T-cell (primary cell): ENCODE measurements around the gene MIPOL1. TPM values are rescaled to one million over a fixed set of nuclear protein-coding genes. Genes with fewer than 3 reads are reported as not detected.
"Not testable (repeated sequence)": the region's sequence is repeated elsewhere in the genome, so short reads cannot be mapped to it uniquely, and the experiment has no call there.

Experiments
- ATAC-seq, 4 experiments: fragments of 200-7000 bp in 3 of 4; fragments of 150-1000 bp in 1 of 4; cut with Tn5 transposase; replicated peaks in 1 of 4; 1 replicate in 3 of 4; 2 replicates in 1 of 4; pipeline ENCODE4 v1.10.0; 2021; ENCODE audit warnings: moderate library complexity in 3 of 4, mild to moderate bottlenecking in 2 of 4, moderate number of reproducible peaks in 1 of 4
- CTCF ChIA-PET, 2 donors: fragments of 300-600 bp; sonication (Branson Sonifier 250); formaldehyde crosslinking; loops; one replicate each; lab custom pipeline; 2022; ENCODE audit warnings: antibody characterized with exemption in 2 of 2; lab: Charles Lee
- POLR2A ChIA-PET, 2 donors: fragments of 300-600 bp; sonication (Branson Sonifier 250); formaldehyde crosslinking; loops; one replicate each; lab custom pipeline; 2022; ENCODE audit warnings: antibody characterized with exemption in 2 of 2; lab: Charles Lee
- DNase-seq, 35 experiments: peaks; one replicate each; pipeline versions ENCODE4 v3.0.0 to v3.0.0-alpha.2; 2013 to 2023
- H3K27ac ChIP-seq: one replicate; pipeline ENCODE4 v1.5.1; 2013; ENCODE audit warnings: low read length
- H3K27me3 ChIP-seq, 2 experiments: replicated peaks in 1 of 2; 1 replicate in 1 of 2; 2 replicates in 1 of 2; pipeline versions ENCODE4 v1.6.1 to v1.7.0; 2013; ENCODE audit warnings: low read length in 1 of 2, mixed read lengths in 1 of 2; ENCODE audit not compliant: control insufficient read depth in 2 of 2, insufficient read depth in 2 of 2; ENCODE audit errors: extremely low read depth in 1 of 2
- H3K36me3 ChIP-seq, 2 donors: 1 replicate in 1 of 2; 2 replicates in 1 of 2; pipeline versions ENCODE4 v1.6.1 to v1.7.0; 2013; ENCODE audit warnings: low read length in 1 of 2; ENCODE audit not compliant: control insufficient read depth in 2 of 2, insufficient read depth in 1 of 2; ENCODE audit errors: extremely low read depth in 1 of 2
- H3K4me1 ChIP-seq, 2 experiments: 1 replicate in 1 of 2; 2 replicates in 1 of 2; pipeline versions ENCODE4 v1.6.1 to v1.7.0; 2013; ENCODE audit warnings: low read length in 2 of 2, mixed read lengths in 1 of 2; ENCODE audit not compliant: insufficient read depth in 2 of 2, control insufficient read depth in 1 of 2; ENCODE audit errors: extremely low read depth in 1 of 2
- H3K4me3 ChIP-seq, 2 donors: 1 replicate in 1 of 2; 2 replicates in 1 of 2; pipeline versions ENCODE4 v1.5.1 to v1.7.0; 2013; ENCODE audit warnings: mild to moderate bottlenecking in 2 of 2, low read length in 1 of 2, moderate library complexity in 1 of 2; ENCODE audit not compliant: control insufficient read depth in 1 of 2; ENCODE audit errors: extremely low read depth in 1 of 2
- H3K9me3 ChIP-seq: 2 replicates; pipeline ENCODE4 v1.7.0; 2013
- H3K27ac Mint-ChIP-seq, 2 donors: one replicate each; pipeline ENCODE4 v1.8.0; 2020 to 2021; ENCODE audit warnings: mild to moderate bottlenecking in 2 of 2, mixed read lengths in 2 of 2
- H3K27me3 Mint-ChIP-seq, 2 donors: one replicate each; pipeline ENCODE4 v1.8.0; 2021 to 2022; ENCODE audit warnings: mixed read lengths in 2 of 2
- H3K36me3 Mint-ChIP-seq: one replicate; pipeline ENCODE4 v1.8.0; 2021; ENCODE audit warnings: mixed read lengths
- H3K4me1 Mint-ChIP-seq, 3 donors: one replicate each; pipeline ENCODE4 v1.8.0; 2020 to 2022; ENCODE audit warnings: mixed read lengths in 3 of 3, mild to moderate bottlenecking in 1 of 3
- H3K4me3 Mint-ChIP-seq, 3 donors: one replicate each; pipeline ENCODE4 v1.8.0; 2020 to 2022; ENCODE audit warnings: mild to moderate bottlenecking in 3 of 3, mixed read lengths in 3 of 3, moderate library complexity in 3 of 3
- H3K9me3 Mint-ChIP-seq, 3 donors: one replicate each; pipeline ENCODE4 v1.8.0; 2020 to 2022; ENCODE audit warnings: mixed read lengths in 3 of 3
- WGBS: methylation state at CpG from one replicate; pipeline ENCODE4 v1.1.5; 2013; ENCODE audit warnings: missing lambda C conversion rate; ENCODE audit not compliant: insufficient coverage; 5-methylcytosine and 5-hydroxymethylcytosine counted together
- total RNA-seq, 35 experiments: library from RNA in 6 of 35; stranded (reverse) in 6 of 35; fragments of 120-200 nt in 1 of 35; gene quantifications; one replicate each; pipeline versions ENCODE4 v1.2.1 to v1.2.4 and lab custom pipeline; 2013 to 2026

The MIPOL1 gene
- total RNA-seq (under 1 TPM in 4 of 5 donors, not detected in 1; 0.20 to 0.49 (median 0.29) TPM), total RNA-seq (lab: John Stamatoyannopoulos, UW) (0 to 0.61 (median 0.20) reads per million in 29 experiments)
- 0.48 TPM for total RNA-seq (2013)

GRCh38 chr14:37197421-37198272 is at the start of gene MIPOL1:
Gene MIPOL1, plus strand, starts transcription at chr14:37197937. Its CDS starts 49,952 bp downstream, at chr14:37247889.
- H3K27me3 ChIP-seq, result peaks cover 0 to 4% of the 10 kb centered on the region in 2 experiments
- no peaks in the 10 kb centered on the region for H3K9me3 ChIP-seq
- POLR2A ChIA-PET, result no interaction called here
- ATAC-seq, result peak in 3 of 4 experiments; percentile 37 to 44 (median 43)
- Mint-ChIP-seq H3K27ac (no peak within 1 kb of the TSS), H3K4me3 (peak within 1 kb of the TSS; percentile 52 to 71 (median 53)), H3K36me3 (no peaks in the 10 kb centered on the region), H3K4me1 (peaks cover 11 to 15% (median 15%) of the 10 kb centered on the region in 3 donors), H3K27me3 (peaks cover 16 to 17% of the 10 kb centered on the region in 2 donors), H3K9me3 (peaks cover 0 to 6% (median 0%) of the 10 kb centered on the region in 3 donors)
- 10% methylated on average over 66 of the region's 70 CpGs for WGBS
- CTCF ChIA-PET, result no interaction called here
- no peaks in the 10 kb centered on the region for H3K36me3 ChIP-seq
- peaks cover 0 to 3% of the 10 kb centered on the region in 2 experiments for H3K4me1 ChIP-seq
- DNase-seq, result peak in 2 of 35 experiments; percentile 2
- peak within 1 kb of the TSS in 1 of 2 donors; percentile 67 for H3K4me3 ChIP-seq
- H3K27ac ChIP-seq, result no peak within 1 kb of the TSS

GRCh38 chr14:37150414-37150813 is 47.3 kb upstream of the MIPOL1 start:
- Histone ChIP-seq H3K4me1 (no peaks in the 10 kb centered on the region), H3K9me3 (no peaks in the 10 kb centered on the region), H3K4me3 (no peak overlapping the region), H3K36me3 (no peaks in the 10 kb centered on the region), H3K27me3 (no peaks in the 10 kb centered on the region), H3K27ac (no peak overlapping the region)
- no peaks in the 10 kb centered on the region for H3K27me3 Mint-ChIP-seq
- DNase-seq (no peak), ATAC-seq (no peak)
- H3K9me3 Mint-ChIP-seq, result peaks cover 8 to 13% (median 10%) of the 10 kb centered on the region in 3 donors
- POLR2A ChIA-PET, result no interaction called here
- no peaks in the 10 kb centered on the region for H3K4me1 Mint-ChIP-seq
- WGBS, result no CpG with 5 or more reads among the region's 3 CpGs
- CTCF ChIA-PET, result interaction anchor here in 1 of 2 donors (0.5 kb wide), 1 partner anchor 856 kb away, joined by 3 read pairs; no protein-coding TSS in a partner anchor
- no peak overlapping the region for H3K4me3 Mint-ChIP-seq
- no peaks in the 10 kb centered on the region for H3K36me3 Mint-ChIP-seq
- no peak overlapping the region for H3K27ac Mint-ChIP-seq

GRCh38 chr14:37153005-37153404 is 44.7 kb upstream of the MIPOL1 start:
- Mint-ChIP-seq H3K27ac (no peak overlapping the region), H3K4me3 (no peak overlapping the region), H3K36me3 (no peaks in the 10 kb centered on the region), H3K27me3 (no peaks in the 10 kb centered on the region), H3K9me3 (peaks cover 11 to 18% (median 12%) of the 10 kb centered on the region in 3 donors), H3K4me1 (no peaks in the 10 kb centered on the region)
- ChIA-PET CTCF (no interaction called here), POLR2A (no interaction called here)
- Histone ChIP-seq H3K9me3 (no peaks in the 10 kb centered on the region), H3K27me3 (no peaks in the 10 kb centered on the region), H3K4me1 (no peaks in the 10 kb centered on the region), H3K4me3 (no peak overlapping the region), H3K36me3 (no peaks in the 10 kb centered on the region), H3K27ac (no peak overlapping the region)
- DNase-seq (no peak), ATAC-seq (no peak)
- WGBS, result no CpG with 5 or more reads among the region's 1 CpG

- Mint-ChIP-seq H3K27ac (no peak overlapping the region), H3K36me3 (no peaks in the 10 kb centered on the region), H3K9me3 (peaks cover 11 to 18% (median 13%) of the 10 kb centered on the region in 3 donors), H3K4me3 (no peak overlapping the region), H3K4me1 (no peaks in the 10 kb centered on the region), H3K27me3 (no peaks in the 10 kb centered on the region)
- Histone ChIP-seq H3K4me1 (no peaks in the 10 kb centered on the region), H3K27me3 (no peaks in the 10 kb centered on the region), H3K9me3 (no peaks in the 10 kb centered on the region), H3K36me3 (no peaks in the 10 kb centered on the region), H3K4me3 (no peak overlapping the region), H3K27ac (no peak overlapping the region)
- 64% methylated on average over 5 of the region's 5 CpGs for WGBS
- POLR2A ChIA-PET, result no interaction called here
- ATAC-seq, result no peak
- DNase-seq, result no peak
- CTCF ChIA-PET, result no interaction called here
Observed at GRCh38 chr14:37153483-37153882, 44.3 kb upstream of the MIPOL1 start.

- Mint-ChIP-seq H3K4me1 (no peaks in the 10 kb centered on the region), H3K9me3 (peaks cover 16 to 35% (median 24%) of the 10 kb centered on the region in 3 donors), H3K36me3 (no peaks in the 10 kb centered on the region), H3K4me3 (no peak overlapping the region), H3K27me3 (no peaks in the 10 kb centered on the region), H3K27ac (no peak overlapping the region)
- Histone ChIP-seq H3K27ac (no peak overlapping the region), H3K4me1 (no peaks in the 10 kb centered on the region), H3K36me3 (no peaks in the 10 kb centered on the region), H3K9me3 (no peaks in the 10 kb centered on the region), H3K4me3 (no peak overlapping the region), H3K27me3 (no peaks in the 10 kb centered on the region)
- no peak for DNase-seq
- ChIA-PET CTCF (no interaction called here), POLR2A (no interaction called here)
- 78% methylated on average over 2 of the region's 2 CpGs for WGBS
- no peak for ATAC-seq
Observed at GRCh38 chr14:37157987-37158386, 39.8 kb upstream of the MIPOL1 start.

GRCh38 chr14:37162307-37162706 is 35.4 kb upstream of the MIPOL1 start:
- H3K27ac Mint-ChIP-seq, H3K4me1 Mint-ChIP-seq, H3K4me1 ChIP-seq, H3K36me3 Mint-ChIP-seq, H3K27me3 ChIP-seq, CTCF ChIA-PET, H3K4me3 Mint-ChIP-seq, DNase-seq, H3K9me3 ChIP-seq, H3K27ac ChIP-seq, H3K27me3 Mint-ChIP-seq, ATAC-seq, H3K36me3 ChIP-seq, H3K4me3 ChIP-seq, POLR2A ChIA-PET: not testable (repeated sequence)
- WGBS, result no CpG with 5 or more reads among the region's 2 CpGs
- H3K9me3 Mint-ChIP-seq, result peaks cover 5 to 24% (median 16%) of the 10 kb centered on the region in 3 donors
